Heart left ventricle (tissue), 16 donors: ENCODE results near the gene ARHGEF7. TPM values are rescaled to one million over a fixed set of nuclear protein-coding genes. Genes with fewer than 3 reads are reported as not detected.

Experiments used
- ATAC-seq, 4 donors: fragments of 200-7000 bp; cut with Tn5 transposase; one replicate each; pipeline ENCODE4 v1.9.1; 2020 to 2022; ENCODE audit warnings: moderate library complexity in 4 of 4, mild to moderate bottlenecking in 3 of 4, moderate number of reproducible peaks in 1 of 4
- DNase-seq, 5 donors: peaks; one replicate each; pipeline ENCODE4 v3.0.0-alpha.2; 2020
- H3K27ac ChIP-seq, 12 donors: fragments of 200-600 bp; sonication (generic) in 4 of 12; one replicate each; pipeline versions ENCODE4 v1.5.0 to v1.8.0; 2016 to 2022; ENCODE audit warnings: mild to moderate bottlenecking in 2 of 12
- H3K27me3 ChIP-seq, 9 donors: fragments of 200-600 bp; sonication (generic) in 2 of 9; one replicate each; pipeline versions ENCODE4 v1.5.1 to v1.8.0; 2016 to 2022; ENCODE audit warnings: mild to moderate bottlenecking in 3 of 9
- H3K36me3 ChIP-seq, 9 donors: fragments of 200-600 bp; sonication (generic) in 2 of 9; one replicate each; pipeline versions ENCODE4 v1.5.0 to v1.8.0; 2018 to 2022; ENCODE audit warnings: mild to moderate bottlenecking in 2 of 9
- H3K4me1 ChIP-seq, 12 donors: fragments of 200-600 bp; sonication (generic) in 4 of 12; one replicate each; pipeline versions ENCODE4 v1.5.0 to v1.8.0; 2016 to 2022; ENCODE audit warnings: mild to moderate bottlenecking in 3 of 12
- H3K4me3 ChIP-seq, 12 donors: fragments of 200-600 bp; sonication (generic) in 4 of 12; one replicate each; pipeline versions ENCODE4 v1.5.0 to v1.8.0; 2017 to 2022; ENCODE audit warnings: mild to moderate bottlenecking in 9 of 12, moderate library complexity in 4 of 12
- H3K9me3 ChIP-seq, 12 donors: fragments of 200-600 bp; sonication (generic) in 4 of 12; one replicate each; pipeline versions ENCODE4 v1.5.0 to v1.8.0; 2016 to 2022; ENCODE audit warnings: mild to moderate bottlenecking in 1 of 12
- POLR2A ChIP-seq, 2 donors: fragments of 450-650 bp; IDR thresholded peaks; one replicate each; pipeline ENCODE4 v1.6.1; 2017; ENCODE audit warnings: antibody characterized with exemption in 2 of 2, mild to moderate bottlenecking in 2 of 2, moderate library complexity in 2 of 2
- WGBS, 4 donors: extraction: QIAGEN DNeasy Blood & Tissue Kit in 2 of 4; methylation state at CpG; one replicate each; pipeline versions ENCODE4 v1.1.5 to v1.1.7; 2013 to 2018; 5-methylcytosine and 5-hydroxymethylcytosine counted together
- intact Hi-C, 10 donors: fragments of 100-400 bp; cut with DNase I; formaldehyde crosslinking; loops; one replicate each; pipeline versions ENCODE4 v1.11.1 to v1.14.2; 2022
- polyA plus RNA-seq, 2 donors: library from polyadenylated mRNA; stranded (reverse); fragments of 200-250 nt; gene quantifications; one replicate each; pipeline ENCODE4 v1.2.3, GENCODE V29; 2013
- total RNA-seq, 9 donors: library from RNA; depleted of rRNA in 2 of 9; stranded (reverse); fragments of >200 nt in 2 of 9; fragmentation: NEBNext Ultra II Directional in 3 of 9; extraction: Animal tissue kit (Norgen Biotek cat#: 25700) in 3 of 9; gene quantifications; one replicate each; pipeline versions ENCODE4 v1.1.0 to v1.2.4, GENCODE V29; 2016 to 2023
- TF ChIP-seq, protein P1 (sequence below), 12 donors: fragments of 200-600 bp; sonication (generic) in 4 of 12; IDR thresholded peaks; one replicate each; pipeline versions ENCODE4 v1.5.0 to v1.8.0; 2018 to 2022; ENCODE audit warnings: antibody characterized with exemption in 12 of 12, mild to moderate bottlenecking in 5 of 12
- donor health status: ischemic (EF 13 %, LVEDD 7.1; RV severe dilation, severe dysfunction).
- donor health status: healthy with polysubstance abuse.
- donor health status: DM: no; HTN: yes; CAD: no.
- donor health status: DM: no; HTN: no; CAD: no.
- donor health status: ischemic (EF 25% LVEDD 6.9; RV normal size, moderate dysfunction).
- donor health status: ischemic (EF 25% LVEDD 5.7; RV mildly dilated, moderate dysfunction).
- donor health status: healthy.
- donor health status: DM: yes; HTN: yes; CAD: no.
- donor health status: ischemic (EF 35%, LVEDD 5.7; RV mildly dilated, moderate dysfunction).
- donor health status: nonischemic (EF 11% LVEDD 7.7; RV severe dilation, severe dysfunction).
- donor health status: DM: yes; HTN: yes; CAD: no.
- donor health status: PGD.
- donor health status: ischemic (EF 29% LVEDD 5.4; RV normal size, mild dysfunction).
- donor health status: nonischemic (EF 23%, LVEDD 6.1; RV moderate dilation, normal function).

ARHGEF7 gene
- total and polyA plus RNA-seq, 11 donors, result 16.6 to 60.9 (median 37.5) TPM

DNA sequence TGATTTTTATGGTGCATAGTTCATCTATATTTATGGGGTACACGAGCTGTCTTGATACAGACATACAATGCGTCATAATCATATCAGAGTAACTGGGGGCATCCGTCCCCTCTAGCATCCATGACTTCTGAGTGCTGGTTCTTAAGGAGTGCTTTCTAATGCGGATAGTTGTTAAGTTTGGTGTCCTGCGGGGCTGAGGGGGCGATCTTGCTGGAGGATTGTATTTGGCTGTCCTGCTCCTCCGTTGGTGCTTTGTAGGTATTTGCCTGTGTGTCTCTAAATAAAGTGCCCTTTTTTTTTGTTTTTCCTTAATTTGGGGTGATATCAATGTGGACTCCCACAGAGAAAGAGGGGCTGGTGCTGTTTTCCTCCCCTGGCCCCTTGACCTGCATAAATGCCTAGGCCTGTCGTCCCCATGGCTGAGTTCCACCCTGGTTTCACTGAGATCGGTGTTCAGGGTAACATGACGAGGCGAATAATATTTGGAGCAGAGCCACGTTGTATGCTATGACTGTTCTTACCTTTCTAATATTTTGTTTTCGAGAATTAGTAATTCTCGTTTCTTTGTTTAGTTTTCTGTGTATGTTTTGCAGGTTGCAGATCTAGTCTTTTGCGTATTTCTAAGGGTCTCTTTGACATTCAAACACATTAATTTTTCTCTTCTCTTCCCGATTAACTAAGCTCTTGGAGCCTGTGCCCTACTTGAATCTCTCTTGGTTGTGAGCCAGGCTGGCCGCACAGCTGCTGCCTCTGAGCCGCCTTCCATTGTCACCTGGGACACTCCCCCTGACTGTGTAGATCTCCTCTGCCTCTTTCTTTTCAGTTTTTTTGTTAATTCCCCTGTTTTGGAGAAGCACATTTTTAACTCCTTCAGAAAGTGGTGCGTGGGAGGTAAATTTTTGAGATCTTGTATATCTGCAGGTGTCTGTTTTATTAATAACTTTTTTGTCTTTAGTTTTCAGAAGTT is 100.3 kb downstream of the ARHGEF7 start:
- Histone ChIP-seq H3K9me3 (no peaks in the 10 kb centered on the region), H3K4me3 (no peak overlapping the region), H3K4me1 (peaks cover 3 to 96% (median 83%) of the 10 kb centered on the region in 12 donors), H3K36me3 (peaks cover 0 to 21% (median 7%) of the 10 kb centered on the region in 9 donors), H3K27me3 (no peaks in the 10 kb centered on the region), H3K27ac (peak overlapping the region in 2 of 12 donors; percentile 8 to 65)
- ATAC-seq, result no peak
- WGBS, 4 donors, result 66 to 73% (median 68%) methylated on average over 19 of the region's 19 CpGs
- intact Hi-C loops, result loop anchor here (5.0 to 10.0 kb wide), 7 partner anchors 38 to 301 kb away; partner anchors contain the start of gene ANKRD10 (in 4 of the 10)
- peak in 1 of 5 donors; percentile 37 for DNase-seq
- no peak for TF ChIP-seq POLR2A (IDR thresholded peaks at IDR 0.05)
- TF ChIP-seq, protein P1, sequence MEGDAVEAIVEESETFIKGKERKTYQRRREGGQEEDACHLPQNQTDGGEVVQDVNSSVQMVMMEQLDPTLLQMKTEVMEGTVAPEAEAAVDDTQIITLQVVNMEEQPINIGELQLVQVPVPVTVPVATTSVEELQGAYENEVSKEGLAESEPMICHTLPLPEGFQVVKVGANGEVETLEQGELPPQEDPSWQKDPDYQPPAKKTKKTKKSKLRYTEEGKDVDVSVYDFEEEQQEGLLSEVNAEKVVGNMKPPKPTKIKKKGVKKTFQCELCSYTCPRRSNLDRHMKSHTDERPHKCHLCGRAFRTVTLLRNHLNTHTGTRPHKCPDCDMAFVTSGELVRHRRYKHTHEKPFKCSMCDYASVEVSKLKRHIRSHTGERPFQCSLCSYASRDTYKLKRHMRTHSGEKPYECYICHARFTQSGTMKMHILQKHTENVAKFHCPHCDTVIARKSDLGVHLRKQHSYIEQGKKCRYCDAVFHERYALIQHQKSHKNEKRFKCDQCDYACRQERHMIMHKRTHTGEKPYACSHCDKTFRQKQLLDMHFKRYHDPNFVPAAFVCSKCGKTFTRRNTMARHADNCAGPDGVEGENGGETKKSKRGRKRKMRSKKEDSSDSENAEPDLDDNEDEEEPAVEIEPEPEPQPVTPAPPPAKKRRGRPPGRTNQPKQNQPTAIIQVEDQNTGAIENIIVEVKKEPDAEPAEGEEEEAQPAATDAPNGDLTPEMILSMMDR (IDR thresholded peaks at IDR 0.05), result no peak

- peak overlapping the region in 9 of 12 donors; percentile 8 to 65 (median 22) for H3K27ac ChIP-seq
- TF ChIP-seq, protein P1 (IDR thresholded peaks at IDR 0.05), result peak in 11 of 12 donors; percentile 19 to 57 (median 42)
- TF ChIP-seq POLR2A (IDR thresholded peaks at IDR 0.05), result no peak
- H3K36me3 ChIP-seq, result peaks cover 0 to 25% (median 9%) of the 10 kb centered on the region in 9 donors
- no peaks in the 10 kb centered on the region for H3K9me3 ChIP-seq
- ATAC-seq (peak; percentile 40 to 61 (median 43)), DNase-seq (peak in 1 of 5 donors; percentile 37)
- intact Hi-C loops, result loop anchor here (5.0 to 10.0 kb wide), 7 partner anchors 39 to 302 kb away; partner anchors contain the start of gene ANKRD10 (in 4 of the 10)
- H3K4me1 ChIP-seq, result peaks cover 0 to 92% (median 73%) of the 10 kb centered on the region in 12 donors
- H3K4me3 ChIP-seq, result no peak overlapping the region
- H3K27me3 ChIP-seq, result no peaks in the 10 kb centered on the region
- WGBS, 4 donors, result 72 to 81% (median 77%) methylated on average over 15 of the region's 15 CpGs
These were observed 101.3 kb downstream of the ARHGEF7 start for GRCh38 chr13:111216166-111216960.

- DNase-seq (peak in 1 of 5 donors; percentile 45), ATAC-seq (peak in 1 of 4 donors; percentile 44)
- 54 to 74% (median 65%) methylated on average over 12 to 13 of the region's 13 CpGs for WGBS, 4 donors
- H3K36me3 ChIP-seq, result peaks cover 0 to 29% (median 9%) of the 10 kb centered on the region in 9 donors
- H3K27ac ChIP-seq, result peak overlapping the region in 8 of 12 donors; percentile 3 to 65 (median 24)
- intact Hi-C loops, result loop anchor here (5.0 to 10.0 kb wide), 7 partner anchors 40 to 303 kb away; partner anchors contain the start of gene ANKRD10 (in 4 of the 10)
- H3K27me3 ChIP-seq, result no peaks in the 10 kb centered on the region
- TF ChIP-seq POLR2A (IDR thresholded peaks at IDR 0.05), result no peak
- TF ChIP-seq, protein P1 (IDR thresholded peaks at IDR 0.05), result no peak
- H3K4me1 ChIP-seq, result peaks cover 0 to 89% (median 61%) of the 10 kb centered on the region in 12 donors
- H3K4me3 ChIP-seq, result no peak overlapping the region
- H3K9me3 ChIP-seq, result no peaks in the 10 kb centered on the region
These were observed 102.5 kb downstream of the ARHGEF7 start for GRCh38 chr13:111217641-111218040.
